Measurements from ENCODE around the gene SP1.

Gene SP1

GRCh38 chr12:53452159-53453077, 72.4 kb downstream of the SP1 start:
- DNase-seq, result no peak

GRCh38 chr12:53453953-53454640, 74.1 kb downstream of the SP1 start:
- no peak for DNase-seq

- no peak for DNase-seq
These were observed 74.7 kb downstream of the SP1 start for GRCh38 chr12:53454707-53455106.

- no peak for DNase-seq
These were observed 76.8 kb downstream of the SP1 start for GRCh38 chr12:53456654-53457366.

GRCh38 chr12:53459097-53459496, 79.1 kb downstream of the SP1 start:
- DNase-seq, result no peak

GRCh38 chr12:53461059-53461458, 81.1 kb downstream of the SP1 start:
- no peak for DNase-seq

GRCh38 chr12:53461591-53461990, 81.6 kb downstream of the SP1 start:
- no peak for DNase-seq

GRCh38 chr12:53462935-53463334, 83.0 kb downstream of the SP1 start:
- DNase-seq, result no peak

- no peak for DNase-seq
These were observed 84.0 kb downstream of the SP1 start for GRCh38 chr12:53463802-53464560.

- no peak for DNase-seq
These were observed 84.9 kb downstream of the SP1 start for GRCh38 chr12:53464685-53465418.

GRCh38 chr12:53465679-53466078, 85.7 kb downstream of the SP1 start:
- DNase-seq, result no peak
